HG02870 (cell line): ENCODE measurements around the gene THBD.

Source experiments
- ATAC-seq: cut with Tn5 transposase; IDR thresholded peaks from one replicate; pipeline ENCODE4 v1.9.1; 2021; ENCODE audit warnings: mild to moderate bottlenecking, moderate library complexity; ENCODE audit not compliant: unreplicated experiment

Gene THBD

GRCh38 chr20:23017516-23017915 lies 32.0 kb downstream of the THBD start:
- no peak for ATAC-seq

DNA sequence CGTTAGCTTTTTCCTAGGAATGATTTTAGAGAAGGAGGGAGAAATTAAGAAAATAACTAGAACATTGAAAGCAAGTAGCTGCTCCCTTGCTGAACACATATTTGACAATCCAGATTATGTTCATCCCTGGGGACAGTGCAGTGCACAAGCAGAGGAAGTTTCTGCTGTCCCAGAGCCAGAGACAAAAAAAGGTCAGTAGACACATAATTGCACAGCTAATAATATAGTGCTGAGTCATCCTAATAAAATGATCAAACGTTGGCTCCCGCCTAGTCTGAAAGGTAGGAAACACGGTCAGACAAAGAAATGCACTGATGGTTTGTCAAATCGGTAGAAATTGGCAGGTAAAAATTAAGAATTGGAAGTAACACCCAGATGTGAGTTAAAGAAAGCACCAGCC lies 36.0 kb downstream of the THBD start:
- no peak for ATAC-seq

GRCh38 chr20:23011008-23011721 lies 38.3 kb downstream of the THBD start:
- no peak for ATAC-seq

- no peak for ATAC-seq
These were observed 39.4 kb downstream of the THBD start for GRCh38 chr20:23010096-23010495.

GRCh38 chr20:23009636-23010035 lies 39.8 kb downstream of the THBD start:
- ATAC-seq: no peak

- ATAC-seq: no peak
These were observed 40.8 kb downstream of the THBD start for GRCh38 chr20:23008667-23009066.

DNA sequence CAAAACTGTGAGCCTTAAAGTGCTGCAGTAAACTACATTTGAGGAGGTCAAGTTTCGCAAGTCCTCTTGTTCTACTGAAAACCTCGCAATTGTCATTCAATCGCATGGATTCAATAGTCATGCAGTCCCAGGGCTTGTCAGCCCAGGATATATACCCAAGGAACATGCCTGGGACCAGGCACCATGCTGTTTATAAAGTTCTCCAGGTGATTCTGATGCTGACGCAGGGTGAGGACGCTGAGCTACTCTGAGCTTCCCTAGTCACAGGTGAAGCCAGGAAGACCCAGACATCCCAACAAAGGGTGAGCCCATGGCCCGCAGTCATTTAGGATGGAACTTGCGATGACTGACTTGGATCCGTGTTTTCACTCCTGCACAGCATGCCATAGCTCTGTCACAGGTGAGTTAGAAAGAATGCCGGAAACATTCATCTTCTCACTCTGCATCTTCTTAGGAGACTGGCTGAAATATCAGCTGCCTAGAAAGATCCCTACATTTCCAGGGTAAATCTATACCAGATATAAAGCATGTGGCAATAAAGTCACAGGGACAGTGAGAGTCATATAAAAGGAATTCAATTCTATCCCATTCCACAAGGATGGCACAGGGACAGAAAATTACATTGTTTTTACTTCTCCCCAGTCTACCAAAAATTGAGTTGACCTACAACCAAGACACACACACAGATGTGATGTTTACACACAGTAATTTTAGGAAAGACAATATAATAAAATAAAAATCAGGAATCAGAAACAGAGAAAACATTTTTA lies 41.4 kb downstream of the THBD start:
- no peak for ATAC-seq

DNA sequence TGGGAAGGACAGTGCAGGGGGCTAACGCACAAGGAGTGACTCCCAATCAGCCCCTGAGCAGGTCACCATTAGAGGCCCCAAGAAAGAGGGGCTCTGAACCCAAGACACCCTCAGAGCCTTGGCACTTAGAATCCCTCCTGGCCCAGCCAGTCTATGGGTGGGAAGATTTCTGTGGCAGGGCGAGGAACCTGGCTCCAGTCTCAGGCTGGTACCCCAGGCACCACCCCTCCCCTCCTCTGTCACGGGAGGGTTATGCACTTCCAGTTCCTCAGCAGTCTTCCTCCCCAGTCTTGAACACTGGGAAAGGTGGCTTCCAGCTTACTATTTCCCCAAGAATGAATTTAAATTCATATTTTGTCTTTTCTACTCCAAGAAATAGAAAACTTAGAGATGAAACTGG lies 42.0 kb downstream of the THBD start:
- ATAC-seq: no peak

GRCh38 chr20:23005776-23006175 lies 43.7 kb downstream of the THBD start:
- no peak for ATAC-seq

- ATAC-seq: no peak
These were observed 45.5 kb downstream of the THBD start for GRCh38 chr20:23003881-23004460.

DNA sequence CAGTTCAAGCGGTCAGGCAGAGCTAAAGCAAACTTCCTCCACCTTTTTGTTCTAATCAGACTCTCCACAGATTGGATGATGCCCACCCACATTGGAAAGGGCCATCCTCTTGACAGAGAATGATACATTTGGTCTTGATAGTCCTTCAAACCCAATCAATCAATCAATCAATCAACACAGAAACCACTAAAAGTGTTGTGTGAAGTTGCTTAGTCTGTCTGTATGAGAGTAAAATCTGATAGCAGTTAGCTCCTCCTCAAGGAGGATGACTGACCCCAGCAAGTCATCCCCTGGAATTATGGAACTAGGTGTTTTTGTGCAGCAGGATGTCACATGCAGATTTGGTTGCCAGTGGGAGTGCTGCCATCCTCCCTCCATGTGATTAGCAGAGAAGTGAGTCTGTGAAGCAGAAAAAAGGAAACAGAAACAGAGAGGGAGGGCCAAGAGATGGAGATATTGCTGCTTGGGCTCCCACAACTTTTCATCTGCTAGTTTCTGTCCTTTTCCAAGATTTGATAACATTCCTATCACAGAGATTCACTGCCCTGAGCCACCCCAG lies 46.3 kb downstream of the THBD start:
- ATAC-seq: no peak

- no peak for ATAC-seq
These were observed 47.2 kb downstream of the THBD start for GRCh38 chr20:23002276-23002675.

DNA sequence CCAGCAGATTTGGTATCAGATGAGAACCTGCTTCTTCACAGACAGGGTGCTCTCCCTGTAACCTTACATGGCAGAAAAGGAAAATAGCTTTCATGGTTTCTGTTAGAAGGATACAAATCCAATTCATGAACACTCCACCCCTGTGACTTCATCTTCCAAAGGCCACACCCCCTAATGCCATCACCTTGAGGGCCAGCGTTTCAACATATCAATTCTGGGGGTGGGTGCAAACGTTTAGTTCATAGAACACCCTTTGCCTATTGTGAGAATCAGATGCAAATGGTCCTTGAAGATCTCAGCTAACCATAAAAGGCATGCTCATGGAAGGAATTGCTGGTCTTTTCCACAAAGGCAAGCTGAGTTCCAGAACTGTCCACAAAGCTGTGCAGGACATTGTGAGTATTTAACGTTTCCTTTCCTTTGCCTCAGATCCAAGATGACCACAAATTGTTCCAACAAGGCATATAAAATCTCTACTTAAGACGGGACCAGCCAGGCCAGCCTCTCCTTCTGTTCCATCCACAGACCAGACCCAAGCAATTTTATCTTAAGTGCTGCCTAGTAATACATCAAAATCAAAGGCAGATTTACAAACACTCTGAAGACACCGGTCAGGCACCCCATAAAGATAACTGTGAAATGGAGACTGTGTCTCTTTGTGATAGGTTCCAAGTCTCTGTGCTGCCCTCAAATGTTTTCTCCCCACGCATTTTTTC lies 49.1 kb downstream of the THBD start:
- ATAC-seq: no peak

DNA sequence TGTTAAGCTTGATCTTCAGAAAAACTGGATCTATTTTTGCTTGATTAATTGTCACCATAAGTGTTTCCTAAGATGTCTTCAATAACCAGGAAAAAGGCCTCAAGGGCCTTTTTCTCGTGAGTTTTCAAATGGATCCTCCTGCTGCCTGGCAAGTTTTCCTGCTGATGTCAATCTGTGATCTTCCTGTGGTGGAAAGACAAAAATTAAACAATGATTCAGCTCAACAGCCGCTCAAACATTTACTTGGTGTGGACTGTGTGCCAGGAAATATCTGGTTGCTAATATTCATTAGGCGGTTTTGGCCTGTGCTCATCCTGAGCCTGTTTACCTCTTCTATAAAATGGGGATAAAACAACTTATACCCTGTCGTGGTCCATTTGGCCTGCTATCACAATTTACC lies 49.7 kb downstream of the THBD start:
- no peak for ATAC-seq

GRCh38 chr20:22998476-22998875 lies 51.0 kb downstream of the THBD start:
- no peak for ATAC-seq

GRCh38 chr20:22995923-22996322 lies 53.5 kb downstream of the THBD start:
- no peak for ATAC-seq
